H1 (cell line): ENCODE data around the gene CCDC137. TPM values are rescaled to one million over a fixed set of nuclear protein-coding genes. Genes with fewer than 3 reads are reported as not detected.

ENCODE experiments used
- CTCF ChIA-PET: fragments of 300-600 bp; sonication (Branson Sonifier 250); formaldehyde crosslinking; loops from one replicate; lab custom pipeline; 2021; ENCODE audit not compliant: partially characterized antibody; lab: Charles Lee
- POLR2A ChIA-PET: fragments of 300-600 bp; sonication (Branson Sonifier 250); formaldehyde crosslinking; loops from one replicate; lab custom pipeline; 2021; ENCODE audit warnings: inconsistent platforms; ENCODE audit not compliant: partially characterized antibody; lab: Charles Lee
- DNase-seq, 2 experiments: peaks; one replicate each; pipeline versions ENCODE4 v3.0.0 to v3.0.0-alpha.2; 2010 to 2022; ENCODE audit warnings: low spot score in 2 of 2, low read depth in 1 of 2, mixed read lengths in 1 of 2
- FAIRE-seq: peaks from 2 replicates; lab custom pipeline; 2011; peaks lifted over from hg19 to GRCh38; lab: Jason Lieb, UNC
- H2AFZ ChIP-seq: 2 replicates; pipeline ENCODE4 v1.8.1; 2012; ENCODE audit warnings: low read length, inconsistent platforms
- H2AK5ac ChIP-seq: 2 replicates; pipeline ENCODE4 v1.6.1; 2013; ENCODE audit warnings: low read depth, low read length
- H2BK120ac ChIP-seq: replicated peaks from 2 replicates; pipeline ENCODE3; 2013; ENCODE audit warnings: low read depth, low read length, inconsistent platforms
- H2BK12ac ChIP-seq: 2 replicates; pipeline ENCODE4 v1.6.1; 2013; ENCODE audit warnings: low read depth, low read length
- H2BK15ac ChIP-seq: 2 replicates; pipeline ENCODE4 v1.6.1; 2013; ENCODE audit warnings: low read length
- H2BK20ac ChIP-seq: 2 replicates; pipeline ENCODE4 v1.6.1; 2013; ENCODE audit warnings: low read length
- H2BK5ac ChIP-seq: 2 replicates; pipeline ENCODE4 v1.6.1; 2013; ENCODE audit warnings: low read depth, low read length
- H3K14ac ChIP-seq: 2 replicates; pipeline ENCODE4 v1.6.1; 2013; ENCODE audit warnings: inconsistent platforms; ENCODE audit not compliant: insufficient read length
- H3K18ac ChIP-seq: 2 replicates; pipeline ENCODE4 v1.6.1; 2013; ENCODE audit warnings: low read length; ENCODE audit errors: extremely low read depth
- H3K23ac ChIP-seq: 2 replicates; pipeline ENCODE4 v1.6.1; 2013; ENCODE audit warnings: inconsistent platforms; ENCODE audit not compliant: insufficient read length
- H3K23me2 ChIP-seq: 2 replicates; pipeline ENCODE4 v1.6.1; 2013; ENCODE audit warnings: low read depth, low read length
- H3K27ac ChIP-seq: 2 replicates; pipeline ENCODE4 v1.6.1; 2011; ENCODE audit warnings: low read depth, low read length, inconsistent platforms
- H3K27me3 ChIP-seq, 4 experiments: replicated peaks in 1 of 4; 1 replicate in 1 of 4; 2 replicates in 3 of 4; pipeline versions ENCODE4 v1.6.1 to v1.8.1; 2011 to 2013; ENCODE audit warnings: low read length in 3 of 4, mild to moderate bottlenecking in 3 of 4, inconsistent platforms in 2 of 4, mixed read lengths in 2 of 4, moderate library complexity in 1 of 4; ENCODE audit not compliant: control insufficient read depth in 3 of 4, insufficient read depth in 3 of 4; ENCODE audit errors: extremely low read depth in 1 of 4
- H3K36me3 ChIP-seq, 4 experiments: 2 replicates each; pipeline versions ENCODE4 v1.6.1 to v1.8.1; 2011 to 2013; ENCODE audit warnings: mild to moderate bottlenecking in 4 of 4, low read length in 3 of 4, moderate library complexity in 2 of 4, control low read depth in 1 of 4, inconsistent platforms in 1 of 4; ENCODE audit not compliant: insufficient read depth in 4 of 4, control insufficient read depth in 2 of 4
- H3K4ac ChIP-seq: replicated peaks from 2 replicates; pipeline ENCODE3; 2013; ENCODE audit warnings: low read length, low read depth, mixed read lengths, inconsistent platforms; ENCODE audit not compliant: insufficient read length
- H3K4me1 ChIP-seq, 4 experiments: replicated peaks in 1 of 4; 1 replicate in 1 of 4; 2 replicates in 3 of 4; pipeline versions ENCODE4 v1.6.1 to v1.8.1; 2011 to 2013; ENCODE audit warnings: low read length in 3 of 4, inconsistent platforms in 2 of 4, mixed read lengths in 1 of 4; ENCODE audit not compliant: insufficient read depth in 4 of 4, control insufficient read depth in 3 of 4
- H3K4me2 ChIP-seq, 2 experiments: 2 replicates each; pipeline versions ENCODE4 v1.6.1 to v1.8.1; 2011 to 2013; ENCODE audit warnings: low read depth in 2 of 2, low read length in 2 of 2, control low read depth in 1 of 2, inconsistent platforms in 1 of 2, mild to moderate bottlenecking in 1 of 2; ENCODE audit not compliant: insufficient read depth in 1 of 2
- H3K4me3 ChIP-seq, 4 experiments: fragments of 200-600, 300-600 bp in 1 of 4; sonication (generic), shearing (Covaris generic), sonication (Bioruptor Twin) in 1 of 4; 2 replicates each; pipeline versions ENCODE4 v1.5.1 to v1.8.1; 2011 to 2016; ENCODE audit warnings: low read length in 4 of 4, low read depth in 3 of 4, control low read depth in 2 of 4, inconsistent platforms in 2 of 4, mild to moderate bottlenecking in 2 of 4, mixed read lengths in 1 of 4, moderate library complexity in 1 of 4; ENCODE audit not compliant: insufficient read depth in 2 of 4; ENCODE audit errors: extremely low read depth in 1 of 4
- H3K56ac ChIP-seq: replicated peaks from 2 replicates; pipeline ENCODE3; 2013; ENCODE audit warnings: low read depth, mild to moderate bottlenecking, mixed read lengths, low read length, inconsistent platforms; ENCODE audit not compliant: insufficient read length
- H3K79me1 ChIP-seq: 2 replicates; pipeline ENCODE4 v1.6.1; 2013; ENCODE audit warnings: low read depth, low read length, control low read depth
- H3K79me2 ChIP-seq, 2 experiments: 2 replicates each; pipeline versions ENCODE4 v1.6.1 to v1.8.1; 2012 to 2013; ENCODE audit warnings: low read length in 2 of 2, mild to moderate bottlenecking in 2 of 2, inconsistent platforms in 1 of 2; ENCODE audit not compliant: insufficient read depth in 2 of 2, control insufficient read depth in 1 of 2
- H3K9ac ChIP-seq, 4 experiments: replicated peaks in 1 of 4; 1 replicate in 1 of 4; 2 replicates in 3 of 4; pipeline versions ENCODE4 v1.6.1 to v1.8.1; 2011 to 2013; ENCODE audit warnings: low read depth in 3 of 4, low read length in 3 of 4, control low read depth in 2 of 4, mild to moderate bottlenecking in 2 of 4, moderate library complexity in 2 of 4, inconsistent platforms in 1 of 4; ENCODE audit errors: extremely low read depth in 1 of 4
- H3K9me3 ChIP-seq, 2 experiments: 2 replicates each; pipeline versions ENCODE4 v1.6.1 to v1.8.1; 2012 to 2013; ENCODE audit warnings: mild to moderate bottlenecking in 2 of 2, moderate library complexity in 2 of 2, control low read depth in 1 of 2, inconsistent platforms in 1 of 2, low read depth in 1 of 2, low read length in 1 of 2, mixed read lengths in 1 of 2; ENCODE audit not compliant: insufficient read depth in 2 of 2
- H4K20me1 ChIP-seq, 2 experiments: replicated peaks in 1 of 2; 2 replicates each; pipeline versions ENCODE3 to v1.8.1; 2011 to 2013; ENCODE audit warnings: inconsistent platforms in 2 of 2, low read length in 2 of 2, mild to moderate bottlenecking in 1 of 2; ENCODE audit not compliant: insufficient read depth in 2 of 2, control insufficient read depth in 1 of 2
- H4K5ac ChIP-seq: 2 replicates; pipeline ENCODE4 v1.6.1; 2013; ENCODE audit warnings: low read length, low read depth, mixed read lengths, inconsistent platforms; ENCODE audit not compliant: insufficient read length
- H4K8ac ChIP-seq: 2 replicates; pipeline ENCODE4 v1.8.0; 2013; ENCODE audit warnings: mild to moderate bottlenecking, moderate library complexity, low read length, inconsistent platforms; ENCODE audit not compliant: insufficient read depth; ENCODE audit errors: extremely low read depth
- H4K91ac ChIP-seq: replicated peaks from 2 replicates; pipeline ENCODE3; 2013; ENCODE audit warnings: low read length, mixed read lengths, inconsistent platforms; ENCODE audit not compliant: insufficient read length
- BCL11A ChIP-seq, 2 experiments: IDR thresholded peaks; one replicate each; pipeline ENCODE4 v1.6.1; 2011; ENCODE audit warnings: low read depth in 2 of 2, low read length in 2 of 2, mild to moderate bottlenecking in 2 of 2
- KDM4A ChIP-seq: IDR thresholded peaks from one replicate; pipeline ENCODE4 v1.7.1; 2012; ENCODE audit warnings: low read depth, mild to moderate bottlenecking, moderate library complexity, low read length, inconsistent platforms; ENCODE audit not compliant: severe bottlenecking
- KDM5A ChIP-seq: fragments of 200-600 bp; IDR thresholded peaks from 2 replicates; pipeline ENCODE4 v1.7.1; 2012; ENCODE audit warnings: mild to moderate bottlenecking, low read length, inconsistent platforms, mixed read lengths
- MAX ChIP-seq: IDR thresholded peaks from 2 replicates; pipeline ENCODE4 v1.6.1; 2012; ENCODE audit warnings: inconsistent platforms
- RBBP5 ChIP-seq: IDR thresholded peaks from 2 replicates; pipeline ENCODE4 v1.7.1; 2012; ENCODE audit warnings: low read depth, mild to moderate bottlenecking, inconsistent platforms, low read length, moderate library complexity, borderline replicate concordance
- SRF ChIP-seq: IDR thresholded peaks from 2 replicates; pipeline ENCODE4 v1.6.1; 2011; ENCODE audit warnings: mild to moderate bottlenecking, low read depth, low read length, moderate library complexity
- TBP ChIP-seq: IDR thresholded peaks from 2 replicates; pipeline ENCODE4 v1.6.1; 2011; ENCODE audit warnings: low read depth, low read length, improper control_type of control experiment
- WGBS, 2 experiments: shearing (Covaris generic) in 1 of 2; methylation state at CpG; one replicate each; pipeline versions ENCODE4 v1.1.6 to v1.1.7; 2013 to 2015; ENCODE audit warnings: low lambda C conversion rate in 2 of 2, mixed read lengths in 2 of 2, inconsistent platforms in 1 of 2, low coverage in 1 of 2, missing lambda C conversion rate in 1 of 2; ENCODE audit not compliant: insufficient replicate concordance in 2 of 2, insufficient coverage in 1 of 2, insufficient read length in 1 of 2; ENCODE audit errors: extremely low coverage in 1 of 2, missing lambda C conversion rate in 1 of 2; 5-methylcytosine and 5-hydroxymethylcytosine counted together
- polyA plus RNA-seq, 7 experiments: library from polyadenylated mRNA; depleted of rRNA in 3 of 7; stranded (reverse) in 5 of 7; unstranded in 2 of 7; fragments of >200 nt in 5 of 7; fragments of 200-250 nt in 2 of 7; gene quantifications; 1 replicate in 5 of 7; 2 replicates in 1 of 7; 4 replicates in 1 of 7; pipeline versions ENCODE4 v1.2.1 to v1.2.3, GENCODE V29; 2011 to 2013; ENCODE audit warnings: missing spikeins in 2 of 7, mixed read lengths in 2 of 7
- total RNA-seq: library from RNA; stranded (reverse); fragmentation: NEBNext Ultra II Directional; extraction: Animal tissue kit (Norgen Biotek cat#: 25700); gene quantifications from 2 replicates; pipeline ENCODE4 v1.2.1, GENCODE V29; 2021

The CCDC137 gene
- total and polyA plus RNA-seq, 2 of the 8 experiments (the other 6 are each of a cell fraction or from before 2014, with no cell fraction given): 17.6 to 38.6 TPM

DNA sequence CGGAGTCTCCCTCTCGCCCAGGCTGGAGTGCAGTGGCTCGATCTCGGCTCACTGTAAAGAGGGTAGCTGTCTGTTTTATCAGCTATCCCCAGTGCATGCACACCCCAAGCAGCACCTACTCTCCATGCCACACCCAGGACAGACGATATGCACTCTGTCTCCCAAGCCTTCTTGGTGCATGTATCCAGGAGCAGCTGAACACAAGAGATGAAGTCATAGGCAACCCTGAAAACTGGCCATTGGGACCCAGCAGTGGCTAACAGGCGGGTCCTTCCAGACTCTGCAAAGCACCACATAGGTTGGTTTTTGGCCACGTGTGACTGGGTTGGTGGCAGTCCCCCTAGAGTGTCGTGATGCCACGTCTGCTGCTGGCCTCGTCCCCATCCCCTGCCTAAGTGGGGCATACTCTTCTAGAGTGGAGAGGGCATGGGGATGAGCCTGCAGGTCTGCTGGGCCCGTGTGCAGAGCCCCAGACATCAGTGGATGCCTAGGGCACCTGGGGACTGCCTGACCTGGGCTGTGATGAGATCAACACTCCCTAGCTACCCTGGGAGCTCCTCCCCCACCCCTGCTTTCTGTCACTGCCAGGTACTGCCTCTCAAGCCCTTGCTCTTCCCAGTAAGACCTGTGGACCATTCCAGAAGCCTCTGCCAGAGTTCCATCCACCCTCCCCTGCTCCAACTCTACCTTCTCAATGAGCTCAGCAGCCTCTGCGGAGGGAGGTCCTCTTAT, 19.5 kb upstream of the CCDC137 start:
- FAIRE-seq: no peak

More for the DNA sequence above, 19.5 kb upstream of the CCDC137 start:
- Histone ChIP-seq H3K27me3 (peaks cover 2 to 15% (median 9%) of the 10 kb centered on the region in 4 experiments; a peak in 5 of 7 replicates), H3K4me1 (peaks cover 0 to 14% (median 1%) of the 10 kb centered on the region in 4 experiments; a peak in 4 of 7 replicates), H3K4me3 (no peak overlapping the region), H4K5ac (no peak overlapping the region), H4K91ac (peak overlapping the region; percentile 18), H3K79me2 (no peaks in the 10 kb centered on the region), H2AK5ac (no peak overlapping the region), H2BK5ac (no peak overlapping the region), H2BK15ac (peak overlapping the region; percentile 23; the same call in 1 of the 2 replicates), H2BK120ac (no peak overlapping the region), H2BK20ac (no peak overlapping the region), H3K23me2 (peaks cover 10% of the 10 kb centered on the region), H4K20me1 (peaks cover 0 to 2% of the 10 kb centered on the region in 2 experiments), H3K4ac (no peak overlapping the region), H4K8ac (peak overlapping the region; percentile 89; the same call in 1 of the 2 replicates), H3K56ac (no peak overlapping the region), H3K23ac (no peak overlapping the region), H3K4me2 (peak overlapping the region in 1 of 2 experiments; percentile 76; a peak in 2 of 4 replicates), H3K9me3 (no peaks in the 10 kb centered on the region), H3K14ac (no peak overlapping the region), H3K36me3 (peaks cover 0 to 3% (median 1%) of the 10 kb centered on the region in 4 experiments; a peak in 3 of 8 replicates), H3K27ac (no peak overlapping the region), H3K79me1 (peaks cover 6% of the 10 kb centered on the region), H3K9ac (no peak overlapping the region), H3K18ac (no peak overlapping the region; the same call in 1 of the 2 replicates), H2AFZ (no peak overlapping the region), H2BK12ac (0 out of 2 replicates have a peak overlapping the region, but pooled peaks have one; percentile 20)
- ChIA-PET CTCF (interaction anchor here (0.9 to 3.5 kb wide), 7 partner anchors 11 to 29 kb away, joined by 3 to 9 read pairs (median 3); no protein-coding TSS in a partner anchor), POLR2A (interaction anchor here (0.6 to 4.4 kb wide), 12 partner anchors 10 to 154 kb away, joined by 3 to 23 read pairs (median 6); partner anchors contain the start of genes ARL16, FAAP100, HGS and NPLOC4)
- TF ChIP-seq BCL11A (IDR thresholded peaks at IDR 0.05; ENCODE audit: low read depth in 2 of 2, low read length in 2 of 2): no peak
- TF ChIP-seq KDM4A: no peak
- TF ChIP-seq KDM5A: no peak
- no peak for TF ChIP-seq MAX
- no peak for TF ChIP-seq SRF
- TF ChIP-seq RBBP5: no peak
- TF ChIP-seq TBP: no peak
- 80% methylated on average over 12 of the region's 12 CpGs; no CpG with 5 or more reads in 1 of the 2 experiments for WGBS, 2 experiments
- DNase-seq: no peak
